WTC11 (cell line): Measurements from ENCODE around the gene GANAB. TPM values are rescaled to one million over a fixed set of nuclear protein-coding genes. Genes with fewer than 3 reads are reported as not detected.

Experiments used
- ATAC-seq: fragments of 200-7000 bp; cut with Tn5 transposase; 2 replicates; pipeline ENCODE4 v1.10.0; 2021; ENCODE audit warnings: mild to moderate bottlenecking, moderate library complexity
- CTCF ChIA-PET: fragments of 300-600 bp; sonication (Branson Sonifier 250); formaldehyde crosslinking; loops from one replicate; lab custom pipeline; 2021; ENCODE audit warnings: antibody characterized with exemption; lab: Charles Lee
- POLR2A ChIA-PET: fragments of 350-600 bp; sonication (Branson Sonifier 250); formaldehyde crosslinking; loops from one replicate; lab custom pipeline; 2021; ENCODE audit warnings: antibody characterized with exemption; lab: Charles Lee
- DNase-seq: peaks from one replicate; pipeline ENCODE4 v3.0.0; 2021; ENCODE audit warnings: low spot score
- H3K27ac Mint-ChIP-seq: 2 replicates; pipeline ENCODE4 v1.8.0; 2021; ENCODE audit warnings: mixed read lengths
- H3K27me3 Mint-ChIP-seq: 2 replicates; pipeline ENCODE4 v1.8.0; 2021; ENCODE audit warnings: low read depth, mild to moderate bottlenecking, moderate library complexity, mixed read lengths
- H3K36me3 Mint-ChIP-seq: 2 replicates; pipeline ENCODE4 v1.8.0; 2021; ENCODE audit warnings: mixed read lengths
- H3K4me1 Mint-ChIP-seq: 2 replicates; pipeline ENCODE4 v1.8.0; 2022; ENCODE audit warnings: mixed read lengths
- H3K4me3 Mint-ChIP-seq: 2 replicates; pipeline ENCODE4 v1.8.0; 2021; ENCODE audit warnings: mild to moderate bottlenecking, moderate library complexity, mixed read lengths
- H3K9me3 Mint-ChIP-seq: 2 replicates; pipeline ENCODE4 v1.8.0; 2021; ENCODE audit warnings: mixed read lengths
- ARID4B ChIP-seq: sonication (generic); formaldehyde crosslinking; IDR thresholded peaks from 2 replicates; pipeline ENCODE4 v1.8.0; 2023; ENCODE audit warnings: missing genetic modification reagents, mild to moderate bottlenecking, borderline replicate concordance
- ATF1 ChIP-seq: sonication (generic); formaldehyde crosslinking; IDR thresholded peaks from 2 replicates; pipeline ENCODE4 v1.8.1; 2023; ENCODE audit warnings: mild to moderate bottlenecking, moderate library complexity, missing genetic modification reagents
- CREB1 ChIP-seq: sonication (generic); formaldehyde crosslinking; IDR thresholded peaks from 2 replicates; pipeline ENCODE4 v1.8.0; 2023; ENCODE audit warnings: mild to moderate bottlenecking, missing genetic modification reagents
- ESRRA ChIP-seq: sonication (generic); formaldehyde crosslinking; IDR thresholded peaks from 2 replicates; pipeline ENCODE4 v1.8.1; 2022; ENCODE audit warnings: mild to moderate bottlenecking, missing genetic modification reagents, borderline replicate concordance
- GABPB1 ChIP-seq: sonication (generic); formaldehyde crosslinking; IDR thresholded peaks from 2 replicates; pipeline ENCODE4 v1.8.1; 2023; ENCODE audit warnings: mild to moderate bottlenecking, missing genetic modification reagents
- GTF2I ChIP-seq: fragments of 250-450 bp; sonication (Bioruptor Pico); conservative IDR thresholded peaks from 2 replicates; pipeline ENCODE4 v1.4.0; 2021; ENCODE audit warnings: mild to moderate bottlenecking
- IRF2 ChIP-seq: sonication (generic); formaldehyde crosslinking; IDR thresholded peaks from 2 replicates; pipeline ENCODE4 v1.8.0; 2022; ENCODE audit warnings: low read depth, missing genetic modification reagents, borderline replicate concordance
- KAT7 ChIP-seq: sonication (generic); formaldehyde crosslinking; IDR thresholded peaks from 2 replicates; pipeline ENCODE4 v1.8.1; 2023; ENCODE audit warnings: missing genetic modification reagents, mild to moderate bottlenecking, borderline replicate concordance
- PREB ChIP-seq: sonication (generic); formaldehyde crosslinking; IDR thresholded peaks from 2 replicates; pipeline ENCODE4 v1.8.1; 2022; ENCODE audit warnings: mild to moderate bottlenecking, missing genetic modification reagents, moderate library complexity, borderline replicate concordance
- RORB ChIP-seq: fragments of 250-450 bp; sonication (Bioruptor Pico); IDR thresholded peaks from 2 replicates; pipeline ENCODE4 v1.9.0; 2021; ENCODE audit warnings: mild to moderate bottlenecking
- SMAD3 ChIP-seq: sonication (generic); formaldehyde crosslinking; IDR thresholded peaks from 2 replicates; pipeline ENCODE4 v1.8.0; 2022; ENCODE audit warnings: missing genetic modification reagents, mild to moderate bottlenecking, borderline replicate concordance
- TP53 ChIP-seq: sonication (generic); formaldehyde crosslinking; IDR thresholded peaks from 2 replicates; pipeline ENCODE4 v1.8.1; 2023; ENCODE audit warnings: mild to moderate bottlenecking, missing genetic modification reagents
- ZBTB21 ChIP-seq: sonication (generic); formaldehyde crosslinking; IDR thresholded peaks from 2 replicates; pipeline ENCODE4 v1.8.1; 2023; ENCODE audit warnings: mild to moderate bottlenecking, missing genetic modification reagents, borderline replicate concordance
- ZNF232 ChIP-seq: sonication (generic); formaldehyde crosslinking; IDR thresholded peaks from 2 replicates; pipeline ENCODE4 v1.8.0; 2022; ENCODE audit warnings: mild to moderate bottlenecking, missing genetic modification reagents
- ZNF425 ChIP-seq: fragments of 250-450 bp; sonication (Bioruptor Pico); conservative IDR thresholded peaks from 2 replicates; pipeline ENCODE4 v1.9.0; 2021; ENCODE audit warnings: mild to moderate bottlenecking
- total RNA-seq: library from RNA; stranded (reverse); gene quantifications from 3 replicates; pipeline ENCODE4 v1.2.3, GENCODE V29; 2021
- TF ChIP-seq, protein P1 (sequence below): fragments of 200-600 bp; IDR thresholded peaks from 2 replicates; pipeline ENCODE4 v1.8.0; 2022; ENCODE audit warnings: antibody characterized with exemption
- TF ChIP-seq, protein P2 (sequence below): sonication (generic); formaldehyde crosslinking; IDR thresholded peaks from 2 replicates; pipeline ENCODE4 v1.8.1; 2023; ENCODE audit warnings: mild to moderate bottlenecking, missing genetic modification reagents, moderate library complexity
- TF ChIP-seq, protein P3 (sequence below): sonication (generic); formaldehyde crosslinking; IDR thresholded peaks from 2 replicates; pipeline ENCODE4 v1.8.1; 2023; ENCODE audit warnings: mild to moderate bottlenecking, moderate library complexity, missing genetic modification reagents
- TF ChIP-seq, protein P4 (sequence below): fragments of 250-450 bp; sonication (Bioruptor Pico); IDR thresholded peaks from 2 replicates; pipeline ENCODE4 v1.9.0; 2021; ENCODE audit warnings: mild to moderate bottlenecking, borderline replicate concordance

Gene GANAB
- total RNA-seq, 1 experiment from 2014 or later: 327 TPM

DNA sequence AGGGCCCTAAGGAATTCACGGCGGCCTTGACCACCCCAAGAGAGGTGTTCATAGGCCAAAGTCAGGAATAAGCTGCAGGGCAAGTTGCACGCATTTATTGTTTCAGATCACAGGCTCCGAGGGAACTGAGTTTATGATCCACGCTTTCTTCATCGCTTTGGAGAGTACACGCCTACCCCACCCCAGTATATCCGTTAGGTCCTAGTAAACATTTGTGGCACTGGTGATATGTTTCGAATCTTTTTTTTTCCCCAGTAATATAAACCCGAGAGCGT is 805 bp downstream of the GANAB start:
- Mint-ChIP-seq H3K4me3 (peak overlapping the region; percentile 99), H3K4me1 (peaks cover 10% of the 10 kb centered on the region), H3K36me3 (peaks cover 34% of the 10 kb centered on the region), H3K27ac (peak overlapping the region; percentile 96), H3K27me3 (no peaks in the 10 kb centered on the region), H3K9me3 (no peaks in the 10 kb centered on the region)
- ChIA-PET CTCF (interaction anchor here (2.2 kb wide), 1 partner anchor 53 kb away, joined by 7 read pairs; the partner anchor contains the start of gene TUT1), POLR2A (interaction anchor here (1.0 to 6.3 kb wide), 6 partner anchors 20 to 242 kb away, joined by 4 to 42 read pairs (median 9); partner anchors contain the start of genes B3GAT3, C11orf98, CSKMT and HNRNPUL2)
- TF ChIP-seq CREB1 (CRISPR knock-in tag) (no peak), GABPB1 (CRISPR knock-in tag) (no peak), SMAD3 (CRISPR knock-in tag) (no peak), ESRRA (CRISPR knock-in tag) (no peak), ATF1 (CRISPR knock-in tag) (no peak), KAT7 (CRISPR knock-in tag) (no peak), TP53 (CRISPR knock-in tag) (no peak), PREB (no peak)
- TF ChIP-seq, protein P1, sequence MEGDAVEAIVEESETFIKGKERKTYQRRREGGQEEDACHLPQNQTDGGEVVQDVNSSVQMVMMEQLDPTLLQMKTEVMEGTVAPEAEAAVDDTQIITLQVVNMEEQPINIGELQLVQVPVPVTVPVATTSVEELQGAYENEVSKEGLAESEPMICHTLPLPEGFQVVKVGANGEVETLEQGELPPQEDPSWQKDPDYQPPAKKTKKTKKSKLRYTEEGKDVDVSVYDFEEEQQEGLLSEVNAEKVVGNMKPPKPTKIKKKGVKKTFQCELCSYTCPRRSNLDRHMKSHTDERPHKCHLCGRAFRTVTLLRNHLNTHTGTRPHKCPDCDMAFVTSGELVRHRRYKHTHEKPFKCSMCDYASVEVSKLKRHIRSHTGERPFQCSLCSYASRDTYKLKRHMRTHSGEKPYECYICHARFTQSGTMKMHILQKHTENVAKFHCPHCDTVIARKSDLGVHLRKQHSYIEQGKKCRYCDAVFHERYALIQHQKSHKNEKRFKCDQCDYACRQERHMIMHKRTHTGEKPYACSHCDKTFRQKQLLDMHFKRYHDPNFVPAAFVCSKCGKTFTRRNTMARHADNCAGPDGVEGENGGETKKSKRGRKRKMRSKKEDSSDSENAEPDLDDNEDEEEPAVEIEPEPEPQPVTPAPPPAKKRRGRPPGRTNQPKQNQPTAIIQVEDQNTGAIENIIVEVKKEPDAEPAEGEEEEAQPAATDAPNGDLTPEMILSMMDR: no peak
- TF ChIP-seq, protein P2, sequence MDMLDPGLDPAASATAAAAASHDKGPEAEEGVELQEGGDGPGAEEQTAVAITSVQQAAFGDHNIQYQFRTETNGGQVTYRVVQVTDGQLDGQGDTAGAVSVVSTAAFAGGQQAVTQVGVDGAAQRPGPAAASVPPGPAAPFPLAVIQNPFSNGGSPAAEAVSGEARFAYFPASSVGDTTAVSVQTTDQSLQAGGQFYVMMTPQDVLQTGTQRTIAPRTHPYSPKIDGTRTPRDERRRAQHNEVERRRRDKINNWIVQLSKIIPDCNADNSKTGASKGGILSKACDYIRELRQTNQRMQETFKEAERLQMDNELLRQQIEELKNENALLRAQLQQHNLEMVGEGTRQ: no peak
- TF ChIP-seq, protein P3, sequence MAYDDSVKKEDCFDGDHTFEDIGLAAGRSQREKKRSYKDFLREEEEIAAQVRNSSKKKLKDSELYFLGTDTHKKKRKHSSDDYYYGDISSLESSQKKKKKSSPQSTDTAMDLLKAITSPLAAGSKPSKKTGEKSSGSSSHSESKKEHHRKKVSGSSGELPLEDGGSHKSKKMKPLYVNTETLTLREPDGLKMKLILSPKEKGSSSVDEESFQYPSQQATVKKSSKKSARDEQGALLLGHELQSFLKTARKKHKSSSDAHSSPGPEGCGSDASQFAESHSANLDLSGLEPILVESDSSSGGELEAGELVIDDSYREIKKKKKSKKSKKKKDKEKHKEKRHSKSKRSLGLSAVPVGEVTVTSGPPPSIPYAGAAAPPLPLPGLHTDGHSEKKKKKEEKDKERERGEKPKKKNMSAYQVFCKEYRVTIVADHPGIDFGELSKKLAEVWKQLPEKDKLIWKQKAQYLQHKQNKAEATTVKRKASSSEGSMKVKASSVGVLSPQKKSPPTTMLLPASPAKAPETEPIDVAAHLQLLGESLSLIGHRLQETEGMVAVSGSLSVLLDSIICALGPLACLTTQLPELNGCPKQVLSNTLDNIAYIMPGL (CRISPR knock-in tag): no peak
- TF ChIP-seq, protein P4, sequence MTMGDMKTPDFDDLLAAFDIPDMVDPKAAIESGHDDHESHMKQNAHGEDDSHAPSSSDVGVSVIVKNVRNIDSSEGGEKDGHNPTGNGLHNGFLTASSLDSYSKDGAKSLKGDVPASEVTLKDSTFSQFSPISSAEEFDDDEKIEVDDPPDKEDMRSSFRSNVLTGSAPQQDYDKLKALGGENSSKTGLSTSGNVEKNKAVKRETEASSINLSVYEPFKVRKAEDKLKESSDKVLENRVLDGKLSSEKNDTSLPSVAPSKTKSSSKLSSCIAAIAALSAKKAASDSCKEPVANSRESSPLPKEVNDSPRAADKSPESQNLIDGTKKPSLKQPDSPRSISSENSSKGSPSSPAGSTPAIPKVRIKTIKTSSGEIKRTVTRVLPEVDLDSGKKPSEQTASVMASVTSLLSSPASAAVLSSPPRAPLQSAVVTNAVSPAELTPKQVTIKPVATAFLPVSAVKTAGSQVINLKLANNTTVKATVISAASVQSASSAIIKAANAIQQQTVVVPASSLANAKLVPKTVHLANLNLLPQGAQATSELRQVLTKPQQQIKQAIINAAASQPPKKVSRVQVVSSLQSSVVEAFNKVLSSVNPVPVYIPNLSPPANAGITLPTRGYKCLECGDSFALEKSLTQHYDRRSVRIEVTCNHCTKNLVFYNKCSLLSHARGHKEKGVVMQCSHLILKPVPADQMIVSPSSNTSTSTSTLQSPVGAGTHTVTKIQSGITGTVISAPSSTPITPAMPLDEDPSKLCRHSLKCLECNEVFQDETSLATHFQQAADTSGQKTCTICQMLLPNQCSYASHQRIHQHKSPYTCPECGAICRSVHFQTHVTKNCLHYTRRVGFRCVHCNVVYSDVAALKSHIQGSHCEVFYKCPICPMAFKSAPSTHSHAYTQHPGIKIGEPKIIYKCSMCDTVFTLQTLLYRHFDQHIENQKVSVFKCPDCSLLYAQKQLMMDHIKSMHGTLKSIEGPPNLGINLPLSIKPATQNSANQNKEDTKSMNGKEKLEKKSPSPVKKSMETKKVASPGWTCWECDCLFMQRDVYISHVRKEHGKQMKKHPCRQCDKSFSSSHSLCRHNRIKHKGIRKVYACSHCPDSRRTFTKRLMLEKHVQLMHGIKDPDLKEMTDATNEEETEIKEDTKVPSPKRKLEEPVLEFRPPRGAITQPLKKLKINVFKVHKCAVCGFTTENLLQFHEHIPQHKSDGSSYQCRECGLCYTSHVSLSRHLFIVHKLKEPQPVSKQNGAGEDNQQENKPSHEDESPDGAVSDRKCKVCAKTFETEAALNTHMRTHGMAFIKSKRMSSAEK (CRISPR knock-in tag): no peak
- DNase-seq (no peak), ATAC-seq (no peak)

DNA sequence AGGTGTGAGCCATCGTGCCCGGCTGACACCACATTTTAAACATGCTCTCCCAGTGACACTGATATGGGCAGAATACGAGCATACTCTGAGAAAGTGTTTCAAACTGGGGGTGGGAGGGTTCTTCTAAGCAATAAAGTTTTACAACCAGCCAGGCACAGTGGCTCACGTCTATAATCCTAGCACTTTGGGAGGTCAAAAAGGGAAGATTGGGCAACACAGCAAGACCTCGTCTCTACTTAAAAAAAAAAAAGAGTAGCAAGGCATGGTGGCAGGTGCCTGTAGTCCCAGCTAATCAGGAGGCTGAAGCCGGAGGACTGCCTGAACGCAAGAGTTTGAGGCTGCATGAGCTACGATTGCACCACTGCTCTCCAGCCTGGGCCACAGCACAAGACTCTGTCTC is 2.2 kb downstream of the GANAB start:
- CTCF ChIA-PET: no interaction called here
- H3K36me3 Mint-ChIP-seq: peaks cover 30% of the 10 kb centered on the region

More for the DNA sequence above, 2.2 kb downstream of the GANAB start:
- POLR2A ChIA-PET: interaction anchor here (2.7 to 6.3 kb wide), 2 partner anchors 21 to 52 kb away, joined by 14 to 42 read pairs; partner anchors contain the start of genes C11orf98, CSKMT and TUT1
- TF ChIP-seq ZNF425 (CRISPR knock-in tag) (no peak), ZNF232 (no peak), ZBTB21 (CRISPR knock-in tag) (no peak), ATF1 (CRISPR knock-in tag) (no peak), ARID4B (CRISPR knock-in tag) (no peak), RORB (CRISPR knock-in tag) (no peak), GABPB1 (CRISPR knock-in tag) (no peak), IRF2 (CRISPR knock-in tag) (no peak), GTF2I (CRISPR knock-in tag) (no peak)
- H3K27ac Mint-ChIP-seq: no peak overlapping the region
- peaks cover 10% of the 10 kb centered on the region for H3K4me1 Mint-ChIP-seq
- H3K4me3 Mint-ChIP-seq: peak overlapping the region; percentile 29; the same call in 1 of the 2 replicates
- no peaks in the 10 kb centered on the region for H3K27me3 Mint-ChIP-seq
- no peak for ATAC-seq
- no peak for DNase-seq
- H3K9me3 Mint-ChIP-seq: no peaks in the 10 kb centered on the region
